Astrocyte of the hippocampus (primary cell): Measurements from ENCODE around the gene AGRP.

ENCODE experiments used
- DNase-seq: peaks from one replicate; pipeline ENCODE4 v3.0.0; 2011; ENCODE audit warnings: low read depth, low spot score

The AGRP gene

GRCh38 chr16:67463691-67464090, 19.7 kb downstream of the AGRP start:
- DNase-seq: no peak

DNA sequence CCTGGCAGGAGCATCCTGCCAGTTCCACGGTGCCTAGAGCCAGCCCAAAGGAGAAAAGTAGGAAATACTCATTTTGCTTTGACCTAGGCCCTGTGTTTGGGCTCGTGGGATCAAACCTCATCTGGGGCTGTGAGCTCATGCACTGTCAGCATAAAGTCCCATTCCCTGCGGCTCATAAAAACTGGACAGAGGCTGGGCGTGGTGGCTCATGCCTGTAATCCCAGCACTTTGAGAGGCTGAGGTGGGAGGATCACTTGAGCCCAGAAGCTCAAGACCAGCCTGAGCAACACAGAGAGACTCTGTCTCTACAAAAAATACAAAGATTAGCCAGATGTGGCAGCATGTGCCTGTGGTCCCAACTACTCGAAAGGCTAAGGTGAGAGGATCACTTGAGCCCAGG, 20.3 kb downstream of the AGRP start:
- DNase-seq: no peak

- peak; percentile 61 for DNase-seq
These were observed 21.1 kb downstream of the AGRP start for GRCh38 chr16:67462279-67462655.

GRCh38 chr16:67461600-67462278, 21.6 kb downstream of the AGRP start:
- DNase-seq: no peak

DNA sequence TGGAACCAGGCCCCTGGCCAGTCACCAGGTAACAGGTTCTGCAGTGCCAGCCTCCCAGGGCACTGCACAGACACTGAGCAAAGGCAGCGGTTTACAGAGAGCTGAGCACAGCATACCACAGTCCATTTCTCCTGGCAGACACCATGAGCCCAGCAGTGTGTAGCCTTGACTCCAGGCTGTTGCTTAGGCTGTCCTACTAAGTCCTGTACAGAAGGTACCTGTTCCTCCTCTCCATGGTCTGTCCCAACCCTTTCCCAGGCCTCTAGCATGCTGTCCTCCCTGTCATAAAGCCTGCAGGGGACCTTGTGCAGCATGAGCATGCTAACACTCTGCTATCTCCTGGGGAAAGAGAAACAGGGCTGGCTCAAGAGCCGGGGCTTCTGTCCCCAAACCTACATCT, 22.4 kb downstream of the AGRP start:
- no peak for DNase-seq

- no peak for DNase-seq
These were observed 23.2 kb downstream of the AGRP start for GRCh38 chr16:67460168-67460567.

GRCh38 chr16:67459861-67460150, 23.5 kb downstream of the AGRP start:
- DNase-seq: no peak

GRCh38 chr16:67459066-67459860, 24.1 kb downstream of the AGRP start:
- no peak for DNase-seq

DNA sequence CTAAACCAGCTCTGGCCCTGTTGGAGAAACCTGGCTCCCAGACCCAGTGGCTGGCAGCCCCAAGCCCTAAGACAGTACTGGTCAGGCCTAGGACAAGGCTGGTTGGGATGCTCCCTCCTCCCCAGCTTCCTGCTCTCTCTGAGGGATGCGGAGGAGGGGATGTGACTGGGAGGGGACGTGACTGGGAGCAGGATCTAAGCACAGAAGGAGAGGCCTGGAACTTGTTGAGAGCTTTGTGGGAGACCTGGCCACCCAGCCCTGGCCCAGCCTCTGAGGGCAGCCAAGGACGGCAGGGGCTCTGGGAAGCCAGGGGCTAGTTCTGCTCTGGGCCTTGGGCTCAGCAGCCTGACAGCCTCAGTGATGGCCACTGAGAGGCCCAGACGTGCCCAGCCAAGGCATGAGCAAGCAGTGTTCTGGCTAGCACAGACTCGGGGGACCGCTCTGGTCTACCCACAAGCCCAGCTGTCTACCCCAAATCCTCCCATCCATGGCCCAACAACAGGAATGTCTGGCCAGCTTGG, 25.2 kb downstream of the AGRP start:
- DNase-seq: no peak

DNA sequence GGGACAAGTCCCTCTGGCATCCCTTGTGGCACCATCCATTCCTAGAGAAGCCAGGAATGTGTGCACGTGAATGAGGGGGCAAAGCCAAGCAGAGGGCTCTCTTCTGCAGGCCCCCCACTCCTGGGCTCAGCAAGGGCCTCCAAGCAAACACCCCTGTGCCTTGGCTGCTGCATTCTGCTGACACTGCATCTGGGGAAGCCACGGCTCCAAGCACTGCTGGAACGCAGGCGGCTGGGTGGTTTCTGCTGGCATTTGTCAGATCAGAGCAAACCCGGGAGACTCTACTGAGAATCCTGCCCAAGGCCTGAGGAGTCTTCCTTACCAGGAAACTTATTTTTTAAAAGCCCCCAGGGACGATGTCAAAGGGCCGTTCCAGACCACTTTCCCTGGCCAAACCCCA, 25.7 kb downstream of the AGRP start:
- no peak for DNase-seq

- peak; percentile 45 for DNase-seq
These were observed 26.8 kb downstream of the AGRP start for GRCh38 chr16:67456391-67457081.

- DNase-seq: no peak
These were observed 28.5 kb downstream of the AGRP start for GRCh38 chr16:67454852-67455251.

GRCh38 chr16:67454104-67454503, 29.2 kb downstream of the AGRP start:
- no peak for DNase-seq

GRCh38 chr16:67451704-67452435, 31.5 kb downstream of the AGRP start:
- no peak for DNase-seq

- no peak for DNase-seq
These were observed 32.2 kb downstream of the AGRP start for GRCh38 chr16:67451061-67451703.

DNA sequence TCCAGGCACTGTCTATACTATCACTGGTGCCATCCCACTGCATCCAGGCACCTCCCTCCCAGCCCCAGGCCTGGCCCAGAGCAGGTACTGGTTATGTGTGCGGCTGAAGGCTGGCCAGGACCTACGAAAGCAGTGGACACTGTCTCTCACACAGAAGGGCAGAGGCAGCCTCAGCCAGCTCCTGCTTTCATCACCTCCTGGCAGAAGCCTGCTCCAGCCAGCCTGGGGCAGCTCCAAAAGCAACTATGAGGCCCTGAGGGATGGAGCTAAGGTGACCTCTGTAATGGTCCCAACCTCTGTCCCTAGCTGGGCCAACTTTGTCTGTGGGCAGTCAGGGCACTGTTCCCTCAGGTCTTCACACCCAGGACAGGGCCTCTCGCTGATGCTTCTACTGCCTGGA, 33.6 kb downstream of the AGRP start:
- DNase-seq: no peak

- DNase-seq: no peak
These were observed 34.0 kb downstream of the AGRP start for GRCh38 chr16:67449336-67449735.

DNA sequence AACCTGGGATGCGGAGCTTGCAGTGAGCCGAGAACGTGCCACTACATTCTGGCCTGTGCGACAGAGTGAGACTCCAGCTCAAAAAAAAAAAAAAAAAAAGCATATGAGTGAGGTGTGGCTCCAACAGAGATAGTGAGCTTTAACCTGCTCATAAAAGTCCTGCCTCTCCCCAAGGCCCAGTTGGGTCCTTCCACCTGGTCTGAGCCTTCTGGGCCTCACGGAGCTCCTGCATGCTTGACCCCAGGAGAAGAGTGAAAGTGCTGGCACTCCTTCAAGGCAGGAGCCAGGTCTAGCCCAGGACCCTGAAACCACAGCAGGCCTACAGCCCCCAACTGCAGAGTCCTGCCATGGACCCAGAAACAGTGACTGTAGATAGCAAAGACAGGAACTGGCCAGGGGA, 34.8 kb downstream of the AGRP start:
- no peak for DNase-seq

DNA sequence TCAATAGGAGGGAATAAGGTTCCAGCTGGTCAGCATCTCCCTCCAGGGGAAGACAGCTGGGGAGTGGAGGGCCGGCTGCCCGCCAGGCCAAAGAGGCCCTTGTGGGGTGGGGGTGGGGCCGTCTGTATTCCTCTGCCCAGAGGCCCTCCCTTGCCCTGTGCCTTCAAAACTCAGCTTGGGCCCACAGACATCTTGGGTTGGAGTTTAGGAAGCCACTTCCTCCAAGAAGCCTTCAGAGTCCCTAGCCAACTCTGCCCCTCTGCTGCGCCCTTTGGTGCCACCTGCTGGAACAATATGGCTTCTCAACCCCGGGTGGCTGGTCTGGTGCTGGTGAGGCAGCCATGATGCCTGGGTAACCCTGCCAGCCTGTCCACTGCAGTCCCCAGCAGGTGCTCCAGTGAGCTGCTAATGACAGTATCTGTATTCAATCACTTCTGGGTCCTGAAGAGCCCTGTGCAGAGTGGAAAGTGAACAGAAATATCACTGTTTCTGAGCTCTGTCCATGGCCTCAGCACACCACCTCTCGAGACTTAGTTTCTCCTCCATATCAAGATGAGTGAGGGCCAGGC, 35.8 kb downstream of the AGRP start:
- DNase-seq: no peak

GRCh38 chr16:67446968-67447507, 36.3 kb downstream of the AGRP start:
- no peak for DNase-seq
